ENCODE results near the gene KRT79. TPM values are rescaled to one million over a fixed set of nuclear protein-coding genes. Genes with fewer than 3 reads are reported as not detected.

Gene KRT79
- total RNA-seq, 4 donors from 2014 or later, result not detected

DNA sequence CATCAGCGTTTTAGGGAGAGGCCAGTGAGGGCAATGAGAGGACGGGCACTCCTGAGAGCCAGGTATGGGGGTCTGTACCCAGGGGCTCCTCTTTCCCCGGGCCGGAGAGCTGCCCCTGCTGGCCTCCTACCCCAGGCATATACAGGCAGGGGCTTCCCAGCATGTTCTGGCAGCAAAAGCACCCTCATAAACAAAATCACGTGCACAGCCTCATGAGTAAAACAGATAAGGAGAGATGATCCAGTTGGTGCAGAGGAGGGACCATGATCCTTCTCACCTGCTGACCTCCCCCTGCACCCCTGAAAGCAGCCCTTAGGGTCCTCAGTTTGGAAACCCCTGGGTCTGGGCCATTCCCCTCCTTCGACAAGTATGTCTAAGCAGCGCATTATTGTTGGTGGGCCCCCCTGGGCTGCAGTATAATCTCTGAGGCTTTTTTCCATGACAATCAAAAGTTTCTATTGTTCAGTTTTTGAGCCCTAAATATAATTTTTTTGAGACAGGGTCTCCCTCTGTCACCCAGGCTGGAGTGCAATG, 15.2 kb downstream of the KRT79 start:
- TF ChIP-seq, protein P1, sequence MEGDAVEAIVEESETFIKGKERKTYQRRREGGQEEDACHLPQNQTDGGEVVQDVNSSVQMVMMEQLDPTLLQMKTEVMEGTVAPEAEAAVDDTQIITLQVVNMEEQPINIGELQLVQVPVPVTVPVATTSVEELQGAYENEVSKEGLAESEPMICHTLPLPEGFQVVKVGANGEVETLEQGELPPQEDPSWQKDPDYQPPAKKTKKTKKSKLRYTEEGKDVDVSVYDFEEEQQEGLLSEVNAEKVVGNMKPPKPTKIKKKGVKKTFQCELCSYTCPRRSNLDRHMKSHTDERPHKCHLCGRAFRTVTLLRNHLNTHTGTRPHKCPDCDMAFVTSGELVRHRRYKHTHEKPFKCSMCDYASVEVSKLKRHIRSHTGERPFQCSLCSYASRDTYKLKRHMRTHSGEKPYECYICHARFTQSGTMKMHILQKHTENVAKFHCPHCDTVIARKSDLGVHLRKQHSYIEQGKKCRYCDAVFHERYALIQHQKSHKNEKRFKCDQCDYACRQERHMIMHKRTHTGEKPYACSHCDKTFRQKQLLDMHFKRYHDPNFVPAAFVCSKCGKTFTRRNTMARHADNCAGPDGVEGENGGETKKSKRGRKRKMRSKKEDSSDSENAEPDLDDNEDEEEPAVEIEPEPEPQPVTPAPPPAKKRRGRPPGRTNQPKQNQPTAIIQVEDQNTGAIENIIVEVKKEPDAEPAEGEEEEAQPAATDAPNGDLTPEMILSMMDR (IDR thresholded peaks at IDR 0.05), result no peak
- TF ChIP-seq POLR2AphosphoS5 (IDR thresholded peaks at IDR 0.05), result no peak
- no peak for TF ChIP-seq POLR2A (IDR thresholded peaks at IDR 0.05; ENCODE audit: low read depth)
- no peak for TF ChIP-seq EP300 (IDR thresholded peaks at IDR 0.05)

DNA sequence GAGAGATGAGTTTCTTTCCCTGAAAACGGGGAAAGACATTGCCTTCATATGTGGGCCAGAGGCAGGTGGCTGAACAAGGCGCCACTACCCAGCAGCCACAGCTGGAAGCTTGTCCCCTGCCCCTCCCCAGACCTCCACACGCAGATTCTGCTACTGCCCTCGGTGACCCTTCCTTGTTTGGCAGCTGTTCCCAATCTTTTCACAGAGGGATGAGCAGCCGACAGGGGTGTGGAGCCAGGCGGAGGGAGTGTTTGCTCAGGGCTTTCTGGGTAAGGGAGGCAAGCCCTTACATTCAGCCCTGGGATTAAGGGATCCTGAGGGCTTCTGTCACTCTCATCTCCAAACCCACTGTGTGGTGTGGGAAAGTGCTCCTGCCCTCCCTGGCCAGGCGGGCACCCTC, 15.7 kb downstream of the KRT79 start:
- no peak for TF ChIP-seq POLR2AphosphoS5 (IDR thresholded peaks at IDR 0.05)
- Histone ChIP-seq H3K4me1 (peaks cover 0 to 22% (median 11%) of the 10 kb centered on the region in 4 donors), H3K9me3 (no peaks in the 10 kb centered on the region), H3K27ac (replicated peaks in 1 of 4) (no peak overlapping the region), H3K4me3 (no peak overlapping the region), H3K36me3 (no peaks in the 10 kb centered on the region), H3K27me3 (peaks cover 0 to 24% (median 0%) of the 10 kb centered on the region in 4 donors)
- intact Hi-C loops (cut with DNase I), result no loop called here
- no peak for DNase-seq (ENCODE audit: extremely low spot score)
- 36% methylated on average over 2 of the region's 7 CpGs for WGBS

More for the DNA sequence above, 15.2 kb downstream of the KRT79 start:
- no peaks in the 10 kb centered on the region for H3K9me3 ChIP-seq
- intact Hi-C loops (cut with DNase I), result no loop called here
- no peaks in the 10 kb centered on the region for H3K36me3 ChIP-seq
- 64% methylated on average over 3 of the region's 7 CpGs for WGBS
- H3K4me1 ChIP-seq, result peaks cover 0 to 20% (median 10%) of the 10 kb centered on the region in 4 donors
- H3K27ac ChIP-seq (replicated peaks in 1 of 4), result no peak overlapping the region
- H3K27me3 ChIP-seq, result peaks cover 0 to 24% (median 0%) of the 10 kb centered on the region in 4 donors
- H3K4me3 ChIP-seq, result no peak overlapping the region
- DNase-seq (ENCODE audit: extremely low spot score), result no peak

DNA sequence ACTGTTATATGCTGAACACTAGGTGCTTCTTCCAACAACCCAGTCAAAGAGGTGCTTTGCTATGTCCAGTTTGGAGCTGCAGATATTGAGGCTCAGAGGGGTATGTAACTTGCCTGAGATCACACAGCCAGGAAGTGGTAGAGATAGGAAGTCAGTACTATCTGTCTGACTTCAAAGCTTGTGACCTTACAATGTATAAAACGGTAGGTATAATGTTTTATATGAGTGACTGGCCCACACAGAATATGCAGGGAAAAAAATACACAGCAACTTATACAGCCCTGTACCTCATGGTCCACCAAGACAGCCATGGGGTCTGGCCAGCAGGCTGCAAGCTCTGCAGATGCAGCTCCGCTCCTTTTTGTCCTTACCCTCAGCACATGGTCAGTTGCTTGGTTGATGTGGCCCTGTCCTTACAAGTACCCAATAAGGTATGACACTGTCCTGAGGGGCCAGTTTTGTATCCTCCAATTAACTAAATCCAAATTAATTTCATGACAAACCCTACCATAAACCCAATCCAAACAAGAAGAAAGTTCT, 16.3 kb downstream of the KRT79 start:
- no peaks in the 10 kb centered on the region for H3K9me3 ChIP-seq
- H3K4me3 ChIP-seq, result no peak overlapping the region
- peaks cover 0 to 22% (median 11%) of the 10 kb centered on the region in 4 donors for H3K4me1 ChIP-seq
- TF ChIP-seq POLR2AphosphoS5 (IDR thresholded peaks at IDR 0.05) (no peak), POLR2A (IDR thresholded peaks at IDR 0.05; ENCODE audit: low read depth) (no peak), EP300 (IDR thresholded peaks at IDR 0.05) (no peak)
- TF ChIP-seq, protein P1 (IDR thresholded peaks at IDR 0.05), result no peak
- DNase-seq (ENCODE audit: extremely low spot score), result no peak
- no peaks in the 10 kb centered on the region for H3K36me3 ChIP-seq
- WGBS, result 67% methylated on average over 2 of the region's 2 CpGs
- no peak overlapping the region for H3K27ac ChIP-seq (replicated peaks in 1 of 4)
- peaks cover 0 to 24% (median 0%) of the 10 kb centered on the region in 4 donors for H3K27me3 ChIP-seq
- intact Hi-C loops (cut with DNase I), result no loop called here

DNA sequence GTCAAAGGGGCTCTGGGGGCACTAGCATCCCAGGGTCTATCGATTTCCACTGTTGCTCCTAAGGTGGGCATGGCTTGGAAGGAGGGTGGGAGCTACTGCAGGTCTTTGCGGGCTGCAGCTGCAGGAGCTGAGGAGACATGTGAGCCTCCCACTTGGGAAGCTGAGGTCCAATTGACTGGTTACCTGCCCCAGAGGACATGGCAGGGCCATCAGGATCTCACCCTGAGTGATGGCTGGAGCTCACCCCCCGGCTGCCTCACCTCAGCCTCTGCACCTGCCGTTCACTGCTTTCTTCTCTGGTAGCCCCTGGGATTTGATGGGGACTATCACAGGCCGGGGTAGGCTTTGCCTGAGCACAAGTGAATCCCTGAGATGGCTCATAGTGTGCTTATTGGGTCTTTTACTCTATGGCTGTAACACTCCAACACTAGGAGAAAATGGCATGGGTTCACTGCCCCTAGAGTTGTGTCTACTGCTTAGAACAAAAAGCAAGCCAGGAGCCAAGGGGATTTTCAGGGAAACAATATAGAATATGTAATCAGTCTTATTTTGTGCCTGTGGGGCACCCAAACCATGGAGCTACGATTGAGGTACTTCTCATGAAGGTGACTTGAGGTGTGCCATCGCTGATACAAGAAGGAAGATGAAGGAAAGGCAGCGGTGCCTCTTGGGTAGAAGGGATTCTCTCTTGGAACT, 17.0 kb downstream of the KRT79 start:
- TF ChIP-seq POLR2AphosphoS5 (IDR thresholded peaks at IDR 0.05), result no peak
- TF ChIP-seq, protein P1 (IDR thresholded peaks at IDR 0.05), result no peak
- no peak for TF ChIP-seq POLR2A (IDR thresholded peaks at IDR 0.05; ENCODE audit: low read depth)
- no peak for TF ChIP-seq EP300 (IDR thresholded peaks at IDR 0.05)
- H3K9me3 ChIP-seq, result no peaks in the 10 kb centered on the region
- peaks cover 0 to 24% (median 0%) of the 10 kb centered on the region in 4 donors for H3K27me3 ChIP-seq
- 91% methylated on average over 5 of the region's 8 CpGs for WGBS
- H3K36me3 ChIP-seq, result no peaks in the 10 kb centered on the region
- peaks cover 0 to 17% (median 7%) of the 10 kb centered on the region in 4 donors for H3K4me1 ChIP-seq
- H3K27ac ChIP-seq (replicated peaks in 1 of 4), result no peak overlapping the region
- intact Hi-C loops (cut with DNase I), result no loop called here
- DNase-seq (ENCODE audit: extremely low spot score), result no peak
- H3K4me3 ChIP-seq, result no peak overlapping the region
